Islet precursor cell (in vitro differentiated cells): ENCODE measurements around the gene CLCA2.
A peak's percentile ranks its signal among the peaks of the same experiment; 100 is the strongest.

Source experiments
- DNase-seq: peaks from one replicate; pipeline ENCODE4 v3.0.0-alpha.2; 2018

Gene CLCA2

GRCh38 chr1:86478416-86479156 is 54.6 kb downstream of the CLCA2 start:
- DNase-seq, result no peak

- DNase-seq, result no peak
Measured at GRCh38 chr1:86481966-86482365, 58.0 kb downstream of the CLCA2 start.

GRCh38 chr1:86487131-86487810 is 63.3 kb downstream of the CLCA2 start:
- peak; percentile 65 for DNase-seq

GRCh38 chr1:86487811-86488141 is 63.8 kb downstream of the CLCA2 start:
- no peak for DNase-seq

GRCh38 chr1:86489242-86489878 is 65.4 kb downstream of the CLCA2 start:
- DNase-seq, result no peak

GRCh38 chr1:86491171-86491950 is 67.4 kb downstream of the CLCA2 start:
- no peak for DNase-seq

GRCh38 chr1:86498281-86498680 is 74.3 kb downstream of the CLCA2 start:
- no peak for DNase-seq

GRCh38 chr1:86499987-86500593 is 76.1 kb downstream of the CLCA2 start:
- DNase-seq, result no peak

- DNase-seq, result no peak
Measured at GRCh38 chr1:86500714-86501113, 76.7 kb downstream of the CLCA2 start.

- peak; percentile 81 for DNase-seq
Measured at GRCh38 chr1:86502125-86502646, 78.2 kb downstream of the CLCA2 start.

GRCh38 chr1:86502721-86503405 is 78.9 kb downstream of the CLCA2 start:
- DNase-seq, result peak; percentile 92

- DNase-seq, result peak; percentile 65
Measured at GRCh38 chr1:86503406-86504136, 79.6 kb downstream of the CLCA2 start.

- DNase-seq, result peak; percentile 60
Measured at GRCh38 chr1:86504137-86504479, 80.1 kb downstream of the CLCA2 start.

- peak; percentile 74 for DNase-seq
Measured at GRCh38 chr1:86504895-86505563, 81.1 kb downstream of the CLCA2 start.

- DNase-seq, result no peak
Measured at GRCh38 chr1:86505564-86505902, 81.6 kb downstream of the CLCA2 start.
